Measurements from ENCODE around the gene SLC12A8.
A peak's percentile ranks its signal among the peaks of the same experiment; 100 is the strongest.

Gene SLC12A8

GRCh38 chr3:125109536-125109925 lies 103.0 kb downstream of the SLC12A8 start:
- TF ChIP-seq, protein P1, sequence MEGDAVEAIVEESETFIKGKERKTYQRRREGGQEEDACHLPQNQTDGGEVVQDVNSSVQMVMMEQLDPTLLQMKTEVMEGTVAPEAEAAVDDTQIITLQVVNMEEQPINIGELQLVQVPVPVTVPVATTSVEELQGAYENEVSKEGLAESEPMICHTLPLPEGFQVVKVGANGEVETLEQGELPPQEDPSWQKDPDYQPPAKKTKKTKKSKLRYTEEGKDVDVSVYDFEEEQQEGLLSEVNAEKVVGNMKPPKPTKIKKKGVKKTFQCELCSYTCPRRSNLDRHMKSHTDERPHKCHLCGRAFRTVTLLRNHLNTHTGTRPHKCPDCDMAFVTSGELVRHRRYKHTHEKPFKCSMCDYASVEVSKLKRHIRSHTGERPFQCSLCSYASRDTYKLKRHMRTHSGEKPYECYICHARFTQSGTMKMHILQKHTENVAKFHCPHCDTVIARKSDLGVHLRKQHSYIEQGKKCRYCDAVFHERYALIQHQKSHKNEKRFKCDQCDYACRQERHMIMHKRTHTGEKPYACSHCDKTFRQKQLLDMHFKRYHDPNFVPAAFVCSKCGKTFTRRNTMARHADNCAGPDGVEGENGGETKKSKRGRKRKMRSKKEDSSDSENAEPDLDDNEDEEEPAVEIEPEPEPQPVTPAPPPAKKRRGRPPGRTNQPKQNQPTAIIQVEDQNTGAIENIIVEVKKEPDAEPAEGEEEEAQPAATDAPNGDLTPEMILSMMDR (IDR thresholded peaks at IDR 0.05; ENCODE audit: insufficient read depth, low read depth, low read length, missing control alignments) = no peak
- no peak overlapping the region for H3K4me3 ChIP-seq (ENCODE audit: low read length)
- no peak for DNase-seq (ENCODE audit: low read depth)

DNA sequence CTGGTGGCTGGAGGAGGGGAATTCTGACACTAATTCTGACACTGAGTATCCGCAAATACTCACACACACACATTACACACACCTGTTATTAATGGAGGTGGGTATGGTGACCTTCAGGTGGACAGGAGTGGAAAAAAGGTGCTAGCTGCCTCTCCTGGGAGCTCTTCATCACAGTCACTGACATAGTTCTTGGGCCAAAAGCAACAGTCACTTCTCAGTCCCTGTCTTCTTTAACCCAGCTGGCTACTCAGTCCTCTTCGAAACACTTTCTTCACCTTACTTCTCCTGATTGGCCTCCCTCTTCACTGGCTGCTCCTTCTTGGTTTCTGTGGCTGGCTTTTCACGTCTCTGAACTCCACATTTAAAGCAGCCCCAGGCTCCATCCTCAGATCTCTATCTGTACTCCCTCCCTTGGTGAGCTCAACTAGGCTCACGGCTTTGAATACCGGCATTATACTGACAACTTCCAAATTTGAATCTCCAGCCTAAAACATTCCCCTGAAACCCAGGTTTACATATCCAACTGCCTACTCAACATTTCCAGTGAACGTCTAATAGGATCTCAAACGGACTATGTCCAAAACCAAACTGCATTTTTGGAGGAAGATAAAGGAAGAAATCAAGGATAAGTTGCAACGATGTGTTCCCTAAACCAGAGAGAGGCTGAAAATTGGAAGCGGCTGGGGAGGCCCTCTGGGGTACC lies 103.6 kb downstream of the SLC12A8 start:
- no peak for DNase-seq (ENCODE audit: low read depth)
- TF ChIP-seq, protein P1 (IDR thresholded peaks at IDR 0.05; ENCODE audit: insufficient read depth, low read depth, low read length, missing control alignments) = no peak
- H3K4me3 ChIP-seq (ENCODE audit: low read length) = no peak overlapping the region

DNA sequence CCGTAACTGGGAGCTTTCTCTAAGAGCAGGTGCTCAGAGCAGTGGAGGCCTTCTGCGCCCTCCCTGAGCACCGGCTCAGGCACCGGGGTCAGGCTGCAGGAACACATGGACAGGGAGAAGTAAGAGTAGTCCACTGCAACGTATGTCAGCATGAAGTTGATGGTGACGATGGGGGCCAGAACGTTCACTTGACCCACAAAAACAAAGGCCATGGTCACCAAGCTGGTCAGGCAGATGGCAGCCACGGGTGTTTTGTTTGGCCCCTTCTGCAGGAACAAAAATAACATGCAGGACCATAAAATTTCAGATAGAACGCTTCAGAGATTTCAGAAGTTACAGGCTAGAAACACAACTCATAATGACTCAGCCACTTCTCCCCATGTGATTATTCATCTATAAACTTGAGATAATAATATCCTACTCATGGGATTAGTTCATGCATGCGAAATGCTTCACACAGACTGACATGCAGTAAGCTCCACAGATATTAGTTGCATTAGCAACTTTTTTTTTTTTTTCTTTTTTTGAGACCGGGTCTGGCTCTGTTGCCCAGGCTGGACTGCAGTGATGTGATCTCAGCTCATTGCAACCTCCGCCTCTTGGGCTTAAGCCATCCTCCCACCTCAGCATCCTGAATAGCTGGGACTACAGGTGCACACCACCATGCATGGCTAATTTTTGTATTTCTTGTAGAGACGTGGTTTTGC lies 104.5 kb downstream of the SLC12A8 start:
- peak; percentile 90 for DNase-seq (ENCODE audit: low read depth)
- H3K4me3 ChIP-seq (ENCODE audit: low read length) = no peak overlapping the region
- TF ChIP-seq, protein P1 (IDR thresholded peaks at IDR 0.05; ENCODE audit: insufficient read depth, low read depth, low read length, missing control alignments) = no peak

DNA sequence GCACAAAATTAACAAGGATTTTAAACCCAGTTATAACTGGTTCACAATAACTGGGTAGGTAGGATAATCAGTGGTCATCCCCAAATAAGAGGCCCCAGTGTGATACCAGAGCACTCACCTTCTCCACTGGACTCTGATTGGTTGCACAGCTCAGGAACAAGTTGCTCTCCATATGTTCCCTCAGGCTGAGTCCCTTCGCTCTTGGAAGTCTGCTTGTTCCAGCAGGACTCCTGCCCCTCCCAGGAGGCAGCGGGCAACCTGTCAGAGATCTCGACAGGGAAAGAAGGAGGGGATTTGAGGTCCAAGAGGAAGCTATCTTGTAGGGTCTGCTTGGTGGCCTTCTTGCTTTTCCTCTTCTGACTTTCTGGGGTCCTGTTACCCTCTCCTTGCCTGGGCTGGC lies 105.2 kb downstream of the SLC12A8 start:
- no peak overlapping the region for H3K4me3 ChIP-seq (ENCODE audit: low read length)
- TF ChIP-seq, protein P1 (IDR thresholded peaks at IDR 0.05; ENCODE audit: insufficient read depth, low read depth, low read length, missing control alignments) = no peak
- DNase-seq (ENCODE audit: low read depth) = peak; percentile 79

GRCh38 chr3:125105116-125105515 lies 107.4 kb downstream of the SLC12A8 start:
- DNase-seq (ENCODE audit: low read depth) = no peak
- no peak overlapping the region for H3K4me3 ChIP-seq (ENCODE audit: low read length)
- TF ChIP-seq, protein P1 (IDR thresholded peaks at IDR 0.05; ENCODE audit: insufficient read depth, low read depth, low read length, missing control alignments) = no peak

- H3K4me3 ChIP-seq (ENCODE audit: low read length) = no peak overlapping the region
- no peak for DNase-seq (ENCODE audit: low read depth)
- TF ChIP-seq, protein P1 (IDR thresholded peaks at IDR 0.05; ENCODE audit: insufficient read depth, low read depth, low read length, missing control alignments) = no peak
These were observed 107.9 kb downstream of the SLC12A8 start for GRCh38 chr3:125104639-125105038.

All from epithelial cell of esophagus (primary cell).